ENCODE results near the gene CCDC191.

DNA sequence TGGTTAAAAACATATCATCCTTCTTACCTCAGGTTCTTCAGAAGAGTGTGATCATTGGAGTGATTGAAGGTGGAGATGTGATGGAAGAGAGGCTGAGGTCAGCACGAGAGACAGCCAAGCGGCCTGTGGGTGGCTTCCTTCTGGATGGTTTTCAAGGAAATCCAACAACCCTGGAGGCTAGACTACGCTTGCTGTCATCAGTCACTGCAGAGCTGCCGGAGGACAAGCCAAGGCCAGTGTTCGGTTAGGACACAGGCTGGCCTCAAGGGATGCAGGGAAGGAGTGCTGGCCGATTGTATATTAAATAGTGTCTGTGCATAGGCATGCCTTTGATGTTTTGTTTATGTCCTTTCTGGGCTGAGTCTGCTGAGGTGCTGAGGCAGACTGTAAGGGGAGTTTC lies 20.4 kb upstream of the CCDC191 start:
- TF ChIP-seq CTCF (IDR thresholded peaks at IDR 0.05) (no peak), POLR2A (IDR thresholded peaks at IDR 0.05) (no peak)

Measured in Peyer's patch (tissue), 4 donors.